DOHH2 (cell line): ENCODE measurements around the gene NAT8L.

ENCODE experiments used
- CTCF ChIP-seq: fragments of 200-600 bp; sonication (generic); IDR thresholded peaks from one replicate; pipeline ENCODE4 v1.5.1; 2014; ENCODE audit warnings: antibody characterized with exemption, mild to moderate bottlenecking, low read depth, low read length; ENCODE audit not compliant: poor library complexity, severe bottlenecking
- EZH2phosphoT487 ChIP-seq: fragments of 200-600 bp; sonication (generic); IDR thresholded peaks from 2 replicates; pipeline ENCODE4 v1.6.1; 2017; ENCODE audit warnings: borderline replicate concordance, mild to moderate bottlenecking, antibody characterized with exemption, low read length, moderate library complexity, mixed read lengths

GRCh38 chr4:2024683-2025082 lies 34.4 kb upstream of the NAT8L start:
- TF ChIP-seq CTCF (no peak), EZH2phosphoT487 (no peak)
